Activated naive CD4-positive, alpha-beta T cell (primary cell): ENCODE data around the gene CCL19.
A peak's percentile ranks its signal among the peaks of the same experiment; 100 is the strongest.

Source experiments
- DNase-seq, 4 experiments: peaks; one replicate each; lab custom pipeline; 2025; lab: John Stamatoyannopoulos, UW

CCL19 gene

DNA sequence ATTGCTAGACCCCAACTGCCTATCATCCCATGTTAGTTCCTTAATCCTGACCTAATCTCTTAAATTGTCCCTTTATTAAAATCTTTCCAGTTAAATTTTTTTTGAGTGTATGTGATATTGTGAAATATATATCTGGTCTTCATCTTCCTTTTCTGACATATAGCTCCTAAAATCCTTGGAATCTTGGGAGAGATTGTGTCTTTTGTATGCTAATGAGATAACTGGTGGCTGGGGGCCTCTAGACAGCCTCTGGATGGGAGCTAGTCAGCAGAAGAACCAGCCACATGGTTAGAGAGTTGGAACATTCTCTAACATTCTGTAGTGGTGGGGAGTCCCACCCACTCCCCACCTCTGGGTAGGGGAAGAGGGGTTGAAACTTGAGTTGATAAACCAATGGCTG, 3.7 kb upstream of the CCL19 start:
- no peak for DNase-seq

DNA sequence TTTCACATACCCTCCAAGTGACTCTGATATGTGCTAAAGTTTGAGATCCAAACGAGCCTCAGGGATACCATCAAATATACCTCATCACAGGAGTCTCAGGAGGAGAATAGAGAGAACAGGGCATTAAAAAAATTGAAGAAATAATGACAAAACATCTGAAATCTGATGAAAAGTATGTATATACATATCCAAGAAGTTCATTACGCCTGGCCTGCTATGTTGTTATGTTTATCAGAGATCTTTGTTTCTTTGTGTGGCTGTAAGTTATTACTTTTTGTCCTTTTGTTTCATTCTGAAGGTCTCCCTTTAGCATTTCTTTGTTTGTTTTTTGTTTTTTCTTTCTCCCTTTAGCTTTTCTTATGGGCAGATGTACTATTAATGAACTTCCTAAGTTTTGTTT, 2.5 kb upstream of the CCL19 start:
- DNase-seq, result no peak

DNA sequence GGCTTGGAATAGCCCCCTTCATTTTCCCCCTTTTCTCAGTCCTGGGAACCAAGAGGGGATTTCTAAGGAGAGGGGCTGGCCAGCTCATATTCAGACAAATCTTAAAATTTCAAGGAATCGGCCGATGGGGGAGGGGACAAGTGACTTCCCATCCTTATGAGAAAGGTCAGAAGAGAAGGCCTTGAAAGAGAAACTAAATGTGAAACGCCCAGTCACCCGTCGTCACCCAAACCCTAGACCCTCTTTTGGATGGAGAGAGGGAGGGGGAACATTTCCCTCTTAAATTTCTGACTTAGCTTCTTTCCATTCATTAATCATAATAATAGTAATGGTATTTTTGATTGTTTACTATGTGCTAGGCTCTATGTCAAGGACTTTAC, 850 bp upstream of the CCL19 start:
- no peak for DNase-seq

DNA sequence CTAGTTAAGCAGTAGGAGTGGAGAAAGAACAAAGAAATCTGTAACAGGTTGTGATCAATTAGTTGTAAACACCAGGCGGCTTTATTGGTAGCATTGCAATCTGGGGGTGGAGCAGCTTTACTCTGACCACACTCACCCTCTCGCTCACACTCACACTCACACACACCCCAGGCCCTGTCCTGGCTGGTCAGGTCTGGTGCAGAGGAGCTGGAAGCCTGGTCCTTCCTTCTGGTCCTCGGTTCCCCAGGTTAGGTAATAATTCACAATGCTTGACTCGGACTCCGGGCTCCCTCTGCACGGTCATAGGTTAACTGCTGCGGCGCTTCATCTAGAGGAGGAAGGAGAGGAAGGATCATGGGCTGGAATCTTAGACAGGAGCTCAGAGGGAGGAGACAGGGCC, 1.6 kb downstream of the CCL19 start:
- DNase-seq, result no peak

DNA sequence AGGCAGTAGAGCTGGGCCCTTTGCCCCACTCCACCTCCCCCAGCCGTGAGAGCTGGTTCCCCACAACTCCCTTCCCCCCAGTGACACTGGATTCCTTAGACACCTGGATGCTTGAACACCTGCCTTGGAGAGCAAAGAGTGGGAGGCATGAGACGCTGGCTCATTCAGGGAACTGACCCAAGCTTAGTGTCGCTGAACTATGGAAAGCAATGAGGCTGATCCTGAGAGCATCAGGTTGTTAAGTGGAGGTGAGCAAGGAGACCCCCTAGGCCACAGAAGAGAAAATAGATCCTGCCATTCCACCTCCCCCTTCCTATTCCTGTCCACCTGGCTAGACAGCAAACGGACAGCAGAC, 2.0 kb downstream of the CCL19 start:
- DNase-seq, result no peak

DNA sequence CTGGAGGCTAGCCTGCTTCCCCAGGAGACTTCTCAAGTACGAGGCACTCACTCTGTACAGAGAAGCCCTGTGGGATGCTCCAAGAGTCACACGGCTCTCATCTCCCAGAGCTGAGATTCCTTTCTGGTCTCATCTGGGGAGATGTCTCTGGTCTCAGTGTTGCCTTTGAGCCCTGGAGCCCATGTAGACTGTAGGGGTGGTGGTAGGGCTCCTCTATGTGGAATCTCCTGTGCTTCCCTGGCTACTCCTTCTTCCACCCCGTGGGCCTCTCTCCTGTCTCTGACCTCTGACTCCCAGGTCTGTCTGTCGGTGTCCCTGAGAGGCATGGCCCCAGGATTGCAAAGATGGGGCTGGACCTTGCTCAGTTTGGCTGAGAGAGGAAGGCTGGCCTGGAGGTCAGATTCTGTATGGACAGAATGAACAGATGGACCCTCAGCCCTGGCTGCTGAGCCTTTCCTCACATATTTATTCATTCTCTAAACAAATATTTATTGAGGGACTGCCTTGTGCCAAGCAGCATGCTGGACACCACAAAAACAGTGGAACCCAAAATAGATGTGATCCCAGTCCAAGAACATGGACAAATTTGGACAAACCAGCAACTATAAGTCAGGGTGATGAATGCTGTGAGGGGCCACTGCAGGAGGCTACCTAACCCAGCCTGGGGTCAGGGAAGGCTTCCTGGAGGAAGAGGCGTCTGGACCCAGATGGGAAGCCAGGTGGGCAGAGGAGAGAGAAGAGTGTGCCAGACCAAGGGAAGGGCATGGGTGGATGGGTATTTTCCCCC, 2.6 kb downstream of the CCL19 start:
- no peak for DNase-seq

DNA sequence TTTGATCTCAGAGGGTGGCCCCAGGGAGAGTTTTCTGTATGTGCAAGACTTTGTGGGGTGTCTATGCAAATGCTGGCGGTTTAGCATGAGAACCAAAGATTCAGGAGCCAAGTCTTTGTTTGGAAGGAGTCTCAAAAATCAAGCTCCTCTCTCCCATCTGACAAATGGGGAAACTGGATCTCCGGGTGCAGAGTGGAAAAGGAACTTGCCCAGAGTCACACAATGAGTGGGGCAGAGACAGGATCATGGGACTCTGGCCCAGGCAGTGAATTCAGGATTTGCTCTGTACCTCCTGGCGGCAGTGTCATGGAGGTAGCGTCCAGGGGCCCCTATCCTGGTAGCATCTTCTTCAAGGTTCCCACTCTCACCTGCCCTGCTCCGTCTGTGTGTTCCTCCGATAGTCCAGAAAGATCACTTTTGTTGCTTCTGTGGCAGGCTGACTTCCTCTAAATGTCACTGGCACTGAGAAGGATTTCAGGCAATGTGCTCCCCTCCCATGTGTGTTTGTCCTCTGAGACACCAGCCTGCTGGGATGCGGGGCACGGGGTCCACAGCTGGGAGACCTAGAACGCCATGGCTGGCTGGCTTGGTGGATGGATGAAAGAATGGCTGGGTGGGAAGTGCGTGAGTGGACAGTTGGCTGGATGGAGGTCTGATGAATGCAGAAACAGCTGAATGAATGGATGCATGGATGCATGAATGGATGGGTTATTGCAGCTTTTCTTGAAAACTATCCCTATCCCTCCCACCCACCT, 3.6 kb downstream of the CCL19 start:
- no peak for DNase-seq

DNA sequence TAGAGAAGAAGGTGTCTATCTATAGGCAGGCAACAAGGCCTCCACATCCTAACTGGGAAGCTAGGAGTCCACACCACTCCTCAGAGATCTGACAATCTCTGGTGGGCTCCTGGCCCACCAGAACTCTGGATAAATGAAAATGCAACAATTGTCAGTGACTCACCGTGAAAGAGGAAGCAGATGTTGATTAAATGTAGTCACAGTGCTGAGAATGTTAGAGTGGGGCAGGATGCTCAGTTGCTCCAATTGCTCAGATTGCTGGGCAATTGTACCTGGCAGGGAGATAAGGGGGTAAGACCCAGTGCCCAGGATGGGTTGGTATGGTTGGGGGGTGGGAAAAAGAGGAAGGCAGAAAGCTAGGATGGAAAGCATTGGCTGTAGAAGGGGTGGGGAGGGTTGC, 4.3 kb downstream of the CCL19 start:
- no peak for DNase-seq

DNA sequence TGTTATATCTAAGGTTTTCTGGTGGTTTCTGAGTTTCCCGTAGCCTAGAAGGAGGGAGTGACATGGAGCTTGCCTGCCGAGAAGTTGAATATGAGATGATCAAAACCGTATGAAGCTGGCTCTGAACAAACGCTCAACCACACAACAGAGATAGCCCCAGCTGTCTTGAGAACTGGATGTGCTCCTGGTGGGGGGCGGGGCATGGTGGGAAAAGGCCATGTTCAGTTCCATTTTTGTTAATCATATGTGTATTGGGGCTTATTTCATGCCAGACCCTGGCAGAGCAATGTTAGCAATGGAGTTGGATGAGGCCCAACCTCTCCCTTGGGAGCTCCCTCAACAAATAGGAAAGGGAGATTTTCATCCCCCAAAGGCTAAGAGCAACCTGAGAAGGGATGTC, 4.8 kb downstream of the CCL19 start:
- no peak for DNase-seq

DNA sequence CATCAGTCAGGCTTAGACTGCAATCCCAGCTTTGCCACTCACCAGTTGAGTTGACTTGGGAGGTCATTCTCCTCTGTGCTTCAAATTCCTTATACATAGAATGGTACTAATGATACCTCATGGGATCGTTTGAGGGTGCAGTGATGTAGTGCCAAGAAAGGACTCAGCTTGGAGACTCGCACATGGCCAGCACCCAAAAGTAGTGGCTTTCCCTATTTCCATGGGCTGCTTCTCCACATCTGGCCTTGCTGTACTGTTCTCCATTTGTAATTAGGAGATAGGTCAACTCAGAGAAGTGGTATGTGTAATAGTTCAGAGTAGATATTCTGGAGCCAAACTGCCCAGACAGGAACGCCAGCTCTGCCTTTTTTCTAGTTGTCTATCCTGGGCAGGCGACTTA, 5.5 kb downstream of the CCL19 start:
- DNase-seq, result no peak

DNA sequence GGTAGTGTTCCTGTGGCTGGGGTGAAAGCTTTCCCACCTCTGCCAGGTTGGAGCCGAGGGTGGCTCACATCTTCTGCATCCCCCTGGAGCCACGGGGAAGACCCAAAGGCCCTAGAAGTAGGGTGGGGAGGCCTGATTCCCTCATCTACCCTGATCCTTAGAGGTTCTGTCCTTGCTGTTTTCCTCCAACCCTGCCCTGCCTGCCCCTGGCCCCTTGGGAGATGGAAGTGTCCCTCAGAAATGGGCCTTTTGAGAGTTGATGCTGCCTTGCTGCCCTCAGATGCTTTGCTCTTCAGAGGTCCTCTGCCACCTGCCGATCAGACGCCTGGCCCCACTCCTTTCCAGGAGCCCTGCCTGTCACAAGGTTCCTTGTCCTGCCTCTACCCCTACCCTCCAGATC, 6.3 kb downstream of the CCL19 start:
- no peak for DNase-seq

DNA sequence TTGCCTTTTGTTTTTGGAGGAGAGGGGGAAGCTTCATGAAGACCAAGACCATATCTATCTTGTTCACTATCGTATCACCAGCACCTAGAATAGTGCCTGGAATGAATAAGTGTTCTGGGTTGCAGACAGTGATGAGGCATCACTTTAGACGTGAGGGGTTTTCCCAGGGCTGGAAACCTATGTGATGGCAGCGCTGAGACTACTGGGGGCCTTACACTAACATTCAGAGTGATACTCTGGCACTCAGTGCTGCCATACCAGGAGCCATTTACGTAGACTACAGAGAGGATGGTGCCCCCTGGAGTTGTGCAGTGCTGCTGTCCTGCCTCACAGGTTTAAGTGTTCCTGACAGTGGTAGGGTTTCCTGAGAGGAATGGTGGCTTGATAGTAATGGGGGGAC, 6.9 kb downstream of the CCL19 start:
- no peak for DNase-seq

DNA sequence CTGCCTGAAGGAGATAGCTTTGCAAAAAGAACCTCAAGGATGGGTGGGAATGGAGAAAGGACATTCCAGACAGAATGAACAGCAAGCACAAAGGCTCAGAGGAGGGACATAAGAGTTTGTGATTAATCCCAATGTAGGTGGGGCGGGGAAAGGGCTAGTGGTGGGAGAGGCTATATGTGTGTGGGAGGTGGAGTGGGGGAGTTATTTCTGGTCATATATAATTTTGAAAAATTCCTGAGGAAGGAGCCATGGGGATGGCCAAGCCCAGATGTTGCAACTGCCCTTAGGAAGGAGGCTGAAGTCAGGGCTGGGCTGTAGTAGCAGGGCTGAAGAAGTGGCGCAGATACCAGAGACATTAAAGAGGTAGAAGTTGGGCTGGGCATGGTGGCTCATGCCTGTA, 15.2 kb downstream of the CCL19 start:
- no peak for DNase-seq

DNA sequence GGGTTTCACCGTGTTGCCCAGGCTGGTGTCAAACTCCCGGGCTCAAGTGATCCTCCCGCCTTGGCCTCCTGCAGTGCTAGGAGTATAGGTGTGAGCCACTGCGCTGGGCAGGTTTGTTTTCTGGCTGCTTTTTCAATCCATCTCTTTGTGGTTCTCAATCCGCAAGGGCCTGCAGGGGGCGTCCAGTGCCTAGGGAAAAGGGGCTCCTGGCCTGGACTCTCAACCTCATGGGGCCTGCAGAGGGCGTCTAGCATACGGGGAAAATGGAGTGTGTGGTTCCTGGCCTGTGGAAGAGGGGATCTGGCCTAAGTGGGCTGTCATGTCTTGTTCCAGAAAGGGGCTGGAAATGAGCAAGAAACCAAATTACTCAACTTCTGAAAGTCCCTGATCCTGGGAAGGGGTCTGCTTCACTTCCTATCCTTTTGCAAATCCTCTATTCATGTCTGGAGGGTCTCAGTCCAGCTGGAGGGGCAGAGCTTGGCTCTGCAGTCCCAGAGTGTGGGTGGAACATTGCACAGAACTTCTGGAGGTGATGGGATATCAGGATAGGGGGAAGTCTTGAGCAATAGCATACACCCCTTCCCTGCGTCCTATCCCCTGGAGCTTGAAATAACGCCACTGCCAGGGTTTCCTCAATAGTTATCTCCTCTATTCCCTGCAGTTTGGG, 15.9 kb downstream of the CCL19 start:
- DNase-seq, result peak in 1 of 4 experiments; percentile 35

DNA sequence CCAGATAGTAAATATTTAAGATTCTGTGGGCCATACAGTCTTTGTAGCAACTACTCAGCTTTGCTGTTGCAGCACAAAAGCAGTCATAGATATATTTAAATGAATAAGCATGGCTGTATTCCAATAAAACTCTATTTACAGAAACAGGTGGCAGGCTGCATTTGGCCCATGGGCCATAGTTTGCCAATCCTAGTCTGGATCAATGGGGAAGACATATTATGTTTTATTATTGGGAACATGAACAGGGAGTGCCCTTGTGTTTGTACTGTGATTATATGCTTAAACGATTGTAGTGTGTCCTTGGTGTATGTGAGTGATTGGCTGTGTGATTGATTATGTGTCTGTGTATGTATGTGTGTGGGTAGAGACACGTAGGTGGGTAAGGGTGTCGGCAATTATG, 16.6 kb downstream of the CCL19 start:
- no peak for DNase-seq

DNA sequence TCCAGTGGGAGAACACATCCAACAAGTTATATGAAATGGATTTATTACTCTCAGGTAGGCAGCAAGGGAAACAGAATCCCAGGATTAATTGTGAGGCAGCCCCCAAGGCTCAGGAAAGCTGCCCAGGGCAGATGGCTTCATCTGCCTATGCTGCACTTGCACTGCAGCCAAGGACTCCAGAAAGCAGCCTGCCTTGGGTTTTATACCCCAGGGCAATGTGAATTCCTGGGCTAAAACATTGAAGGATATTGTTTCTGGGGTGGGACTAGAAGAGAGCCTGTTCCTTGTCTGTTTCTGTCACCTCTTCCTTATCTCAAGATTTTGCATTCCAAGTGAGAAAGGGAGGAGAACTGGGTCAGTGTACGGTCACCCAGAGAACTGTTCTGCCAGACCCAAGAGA, 19.8 kb downstream of the CCL19 start:
- DNase-seq, result no peak

DNA sequence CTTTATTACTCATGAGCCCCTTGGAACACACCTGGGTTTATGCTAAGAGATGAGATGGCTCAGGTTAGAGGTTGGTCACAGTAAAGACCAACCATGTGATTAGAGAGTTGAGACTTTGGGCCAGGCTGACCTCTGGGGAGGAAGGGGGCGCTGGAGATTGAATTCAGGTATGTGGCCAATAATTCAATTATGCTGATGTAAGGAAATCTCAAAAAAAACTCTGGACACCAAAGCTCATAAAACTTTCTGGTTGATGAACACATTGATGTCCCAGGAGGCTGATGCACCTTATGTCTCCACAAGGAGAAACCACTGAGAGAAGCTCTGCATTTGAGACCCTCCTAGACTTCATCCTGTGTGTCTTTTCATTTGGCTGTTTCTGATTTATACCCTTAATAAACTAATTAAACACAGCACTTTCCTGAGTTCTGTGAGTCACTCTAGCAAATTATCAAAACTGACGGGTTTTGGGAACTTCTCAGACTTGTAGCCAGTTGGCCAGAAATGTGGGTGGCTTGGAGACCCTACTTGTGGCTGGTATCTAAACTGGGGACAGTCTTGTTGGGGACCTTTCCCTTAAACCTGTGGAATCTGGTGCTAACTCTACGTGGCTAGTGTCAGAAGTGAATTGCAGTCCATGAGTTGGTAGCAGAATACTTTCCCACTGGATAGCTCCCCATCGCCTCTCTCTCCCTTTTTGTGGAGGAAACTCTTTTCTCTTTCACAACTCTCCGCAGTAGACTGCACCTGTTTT, 21.1 kb downstream of the CCL19 start:
- no peak for DNase-seq

DNA sequence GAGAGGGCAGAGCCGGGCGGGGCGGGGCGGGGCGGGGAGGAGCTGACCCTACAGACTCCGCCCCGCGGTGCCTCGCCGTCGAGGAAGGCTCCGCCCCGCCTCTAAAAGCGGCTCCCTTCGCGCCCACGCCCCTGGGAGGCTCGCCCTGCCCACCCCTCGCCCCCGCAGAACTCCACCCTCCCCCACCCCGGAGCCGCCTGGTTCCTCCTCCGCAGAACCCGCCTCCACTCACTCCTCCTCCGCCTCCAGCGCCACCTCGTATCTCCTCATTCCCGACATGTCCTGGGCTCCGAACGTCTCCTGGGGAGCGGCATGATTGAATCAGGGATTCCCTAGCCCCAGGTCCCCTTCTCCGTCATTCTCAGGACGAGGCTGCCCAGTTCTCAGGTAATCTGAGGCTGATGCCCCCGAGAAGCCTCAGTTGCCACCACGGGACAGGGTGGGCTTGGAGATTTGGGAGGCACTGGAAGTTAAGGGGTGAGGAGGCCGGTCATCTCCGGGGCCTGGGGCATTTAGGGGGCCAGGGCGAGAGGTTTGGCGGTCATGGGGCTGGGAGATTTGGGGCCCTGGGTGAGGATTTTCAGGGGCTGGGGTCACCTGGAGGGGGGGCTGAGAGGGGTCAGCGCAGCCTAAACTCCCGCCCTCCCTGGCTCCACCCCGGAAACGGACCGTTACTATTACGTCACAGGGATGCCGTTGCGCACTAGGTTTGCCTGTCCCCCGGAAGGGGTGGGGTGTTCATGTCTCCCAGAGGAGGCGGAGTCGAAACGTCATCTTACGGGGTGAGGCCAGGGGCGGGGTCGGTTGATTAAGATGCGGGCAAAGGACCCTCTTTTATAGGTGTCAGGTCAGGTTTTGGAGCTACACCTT, 25.5 kb downstream of the CCL19 start:
- DNase-seq, result peak; percentile 35 to 87 (median 62)

DNA sequence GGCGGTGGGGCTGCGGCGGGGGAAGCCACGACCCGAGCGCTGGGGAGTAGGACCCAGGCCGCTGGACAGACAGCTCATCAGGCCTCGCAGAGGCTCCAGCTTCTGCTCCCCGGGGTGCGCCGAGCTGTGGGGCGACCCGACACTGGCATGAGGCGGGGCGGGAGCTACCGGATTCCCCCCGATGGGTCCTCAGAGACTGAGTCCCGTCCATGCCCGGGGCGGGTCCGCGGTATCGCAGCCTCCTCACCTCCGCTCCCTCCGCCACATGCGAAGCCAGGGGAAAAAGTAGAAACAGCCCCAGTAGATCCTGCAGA, 26.1 kb downstream of the CCL19 start:
- DNase-seq, result no peak

DNA sequence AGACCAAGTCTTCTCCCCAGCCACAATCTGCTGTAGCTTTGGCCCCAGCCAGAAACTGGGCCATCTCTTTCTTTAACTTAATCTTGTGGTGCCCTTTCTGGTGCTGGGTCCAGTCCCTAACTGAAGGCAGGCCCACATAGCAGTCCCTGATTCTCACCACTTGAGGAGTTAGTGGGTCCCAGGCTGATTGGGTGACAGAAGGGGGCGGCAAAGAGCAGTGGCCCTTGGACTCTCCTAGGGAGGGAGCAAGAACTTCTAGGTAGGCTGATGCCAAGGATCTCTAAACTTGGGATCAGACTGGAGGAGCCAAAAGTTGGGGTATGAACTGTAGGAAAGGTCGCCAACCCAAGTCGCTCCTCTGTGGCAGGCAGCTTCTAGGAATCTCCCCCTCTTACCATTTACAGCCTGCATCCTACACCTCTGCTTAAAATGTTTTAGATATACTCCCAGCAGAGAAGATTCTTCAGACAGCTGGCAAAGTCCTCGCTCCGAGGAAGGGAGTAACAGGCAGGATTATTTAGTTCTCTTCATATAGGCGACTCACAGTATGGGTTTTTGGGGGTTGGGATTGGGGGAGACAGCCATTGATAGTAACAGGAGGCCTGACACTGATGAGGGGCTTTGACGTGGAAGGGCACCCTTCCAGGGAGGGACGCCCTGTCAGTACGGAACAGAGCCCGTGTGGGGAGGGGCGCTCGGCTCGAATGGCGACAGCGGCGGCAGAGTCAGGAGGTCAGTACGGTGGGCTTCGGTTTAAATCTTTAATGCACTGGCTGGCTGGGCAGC, 26.6 kb downstream of the CCL19 start:
- peak in 3 of 4 experiments; percentile 8 to 34 (median 28) for DNase-seq

DNA sequence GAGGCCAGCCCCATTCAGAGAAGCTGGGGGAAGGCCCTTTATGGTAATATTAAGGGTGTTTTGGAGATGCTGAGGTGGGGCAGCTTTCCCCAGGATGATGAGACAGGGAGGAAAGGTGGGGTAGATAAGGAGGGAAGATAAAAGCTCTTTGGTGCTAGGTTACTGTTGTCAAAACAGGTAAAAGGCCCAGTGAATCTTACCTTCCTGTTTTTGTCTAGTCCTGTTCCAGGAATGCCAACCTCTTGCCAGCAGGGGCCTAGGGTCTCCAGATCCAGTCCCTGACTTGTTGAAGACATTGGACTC, 27.8 kb downstream of the CCL19 start:
- no peak for DNase-seq
